GM19438 (cell line): Measurements from ENCODE around the gene TNS3.
A peak's percentile ranks its signal among the peaks of the same experiment; 100 is the strongest.
"Not testable (repeated sequence)": the region's sequence is repeated elsewhere in the genome, so short reads cannot be mapped to it uniquely, and the experiment has no call there.

Source experiments
- ATAC-seq: cut with Tn5 transposase; IDR thresholded peaks from one replicate; pipeline ENCODE4 v1.9.1; 2021; ENCODE audit warnings: low read depth; ENCODE audit not compliant: unreplicated experiment

TNS3 gene

GRCh38 chr7:47603514-47604255 lies 21.8 kb upstream of the TNS3 start:
- not testable (repeated sequence) for ATAC-seq

GRCh38 chr7:47602272-47603004 lies 20.5 kb upstream of the TNS3 start:
- ATAC-seq, result no peak

- ATAC-seq, result no peak
Measured at GRCh38 chr7:47601881-47602249, 20.0 kb upstream of the TNS3 start.

GRCh38 chr7:47601119-47601880 lies 19.4 kb upstream of the TNS3 start:
- peak; percentile 65 for ATAC-seq

DNA sequence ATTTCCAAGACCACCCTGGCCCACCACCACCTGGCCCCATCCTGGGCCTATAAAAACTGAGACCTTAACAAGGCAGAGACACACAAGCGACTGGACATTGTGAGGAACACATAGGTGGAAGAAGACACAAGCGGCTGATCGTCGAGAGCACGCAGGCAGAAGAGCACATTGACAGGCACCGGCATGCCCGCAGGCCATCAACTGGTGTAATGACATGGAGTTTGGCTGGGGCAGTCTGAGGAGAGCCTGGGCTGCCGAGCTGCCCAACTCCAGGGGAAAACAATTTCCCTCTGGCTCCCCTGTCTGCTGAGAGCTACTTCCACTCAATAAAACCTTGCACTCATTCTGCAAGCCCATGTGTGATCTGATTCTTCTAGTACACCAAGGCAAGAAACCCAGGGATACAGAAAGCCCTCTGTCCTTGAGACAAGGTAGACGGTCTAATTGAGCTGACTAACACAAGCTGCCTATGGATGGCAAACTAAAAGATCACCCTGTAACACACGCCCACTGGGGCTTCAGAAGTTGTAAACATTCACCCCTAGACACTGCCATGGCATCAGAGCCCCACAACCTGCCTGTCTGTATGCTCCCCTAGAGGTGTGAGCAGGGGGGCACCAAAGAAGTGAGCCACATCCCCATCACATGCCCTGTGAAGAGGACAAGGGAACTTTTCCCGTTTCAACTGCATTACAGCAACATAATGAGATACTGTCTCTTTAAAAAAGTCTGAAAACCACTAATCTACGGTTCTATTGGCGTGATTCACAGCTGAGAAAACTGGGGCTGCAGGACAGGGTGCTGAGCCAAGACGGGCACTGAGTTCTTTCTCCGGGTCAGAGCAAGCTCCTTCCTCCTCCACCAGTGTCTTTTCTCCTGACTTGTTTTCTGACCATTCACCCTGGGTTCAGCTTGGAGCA lies 18.5 kb upstream of the TNS3 start:
- ATAC-seq, result peak; percentile 40

DNA sequence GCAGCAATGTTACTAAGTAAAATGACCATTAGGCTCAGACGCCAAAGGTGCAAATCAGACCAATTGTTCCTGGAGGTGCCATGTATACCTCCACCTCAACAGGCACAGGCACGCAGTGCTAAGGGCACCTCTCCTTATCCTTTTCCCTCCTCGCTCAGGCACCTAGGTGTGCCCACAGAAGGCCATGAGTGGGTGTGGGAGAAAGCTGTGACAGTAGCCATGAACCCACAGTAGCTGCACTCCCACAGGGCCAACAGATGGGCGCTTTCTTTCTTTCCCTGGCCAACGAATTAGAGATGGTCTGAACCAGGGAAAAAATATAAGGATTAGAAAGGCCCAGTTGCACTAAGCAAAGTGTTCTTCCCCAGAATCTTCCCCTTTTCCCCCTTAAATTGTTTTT lies 15.5 kb upstream of the TNS3 start:
- no peak for ATAC-seq

- ATAC-seq, result no peak
Measured at GRCh38 chr7:47596502-47597202, 14.7 kb upstream of the TNS3 start.

DNA sequence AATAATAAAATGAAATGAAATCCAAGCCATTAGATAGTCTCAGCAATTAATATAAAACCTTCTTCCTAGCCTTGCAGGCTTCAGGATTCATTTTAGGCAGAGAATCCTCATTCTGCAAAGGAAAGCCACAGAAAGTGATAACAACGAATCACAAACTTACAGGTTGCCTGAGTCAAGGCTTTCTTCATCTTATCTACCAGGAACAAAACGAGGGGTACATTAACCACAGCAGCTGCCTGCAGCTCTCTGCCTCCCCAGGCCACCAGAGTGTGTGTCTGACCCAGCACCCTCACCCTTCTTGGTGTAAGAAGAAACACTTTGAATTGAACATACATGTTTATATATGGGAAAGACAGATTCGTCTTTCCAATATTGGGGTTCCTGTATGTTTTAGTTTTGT lies 12.5 kb upstream of the TNS3 start:
- ATAC-seq, result no peak

DNA sequence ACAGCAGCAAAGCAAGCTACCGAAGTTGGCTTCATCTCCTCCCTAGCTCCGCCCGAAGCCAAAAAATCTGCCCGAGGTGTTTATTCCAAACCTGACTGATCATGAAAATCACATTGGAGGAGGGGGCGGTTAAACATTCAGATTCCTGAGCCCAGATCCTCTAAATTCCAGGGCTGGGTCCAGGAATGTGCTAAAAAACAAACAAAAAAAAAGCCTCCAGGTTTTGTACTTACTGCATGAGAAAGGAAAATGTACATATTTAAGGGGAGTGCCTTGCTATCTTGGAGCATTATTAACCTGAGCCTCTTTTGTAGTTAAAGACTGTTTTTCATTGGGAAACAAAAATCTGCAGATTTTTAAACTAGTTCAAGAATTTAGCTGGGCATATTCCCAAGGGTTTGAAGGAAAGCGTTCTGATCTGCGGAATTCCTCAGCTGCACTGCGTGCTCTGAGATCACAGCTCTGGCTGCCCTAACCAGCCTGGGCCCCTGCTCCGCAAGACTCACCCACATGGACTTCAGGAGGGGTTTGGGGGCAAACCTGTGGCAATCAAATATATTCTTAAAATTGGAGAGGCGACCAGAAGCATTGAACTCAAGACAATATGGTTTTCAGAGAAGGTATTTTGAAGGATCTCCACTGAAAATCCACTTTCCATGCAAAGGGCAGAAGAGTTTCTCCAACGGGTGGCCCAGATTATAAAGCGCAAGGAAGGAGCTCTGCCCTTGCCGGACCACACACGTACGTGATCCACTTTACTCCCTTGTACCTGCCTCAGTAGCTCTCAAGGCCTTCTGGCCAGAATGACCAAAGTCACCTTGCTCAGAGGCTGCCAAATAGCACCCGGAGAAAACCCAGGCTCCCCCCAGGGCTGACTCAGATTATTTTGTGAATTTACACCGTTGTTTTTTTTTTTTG lies 10.0 kb upstream of the TNS3 start:
- no peak for ATAC-seq

DNA sequence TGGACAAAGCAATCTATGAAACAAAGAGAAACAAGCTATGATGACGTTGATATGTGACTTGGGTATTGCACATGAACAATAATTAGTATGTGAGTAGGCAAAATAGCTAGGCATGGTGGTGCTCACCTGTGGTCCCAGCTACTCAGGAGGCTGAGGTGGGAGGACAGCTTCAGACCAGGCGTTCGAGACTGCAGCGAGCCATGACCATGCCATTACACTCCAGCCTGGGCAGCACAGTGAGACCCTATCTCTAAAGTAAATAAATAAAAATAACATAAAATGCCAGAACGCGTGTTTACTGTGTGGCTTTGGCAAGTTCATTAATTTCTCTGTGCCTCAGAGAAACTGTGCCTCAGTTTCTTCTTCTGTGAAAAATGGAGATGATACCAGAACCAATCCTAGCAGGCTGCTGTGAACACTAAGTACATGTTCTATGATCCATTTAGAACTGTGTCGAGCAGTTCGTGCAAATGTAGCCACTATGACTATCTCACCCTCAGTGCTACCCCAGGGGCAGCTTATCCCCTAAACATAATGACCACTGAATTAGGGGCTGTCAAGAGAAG lies 9.3 kb upstream of the TNS3 start:
- ATAC-seq, result no peak

DNA sequence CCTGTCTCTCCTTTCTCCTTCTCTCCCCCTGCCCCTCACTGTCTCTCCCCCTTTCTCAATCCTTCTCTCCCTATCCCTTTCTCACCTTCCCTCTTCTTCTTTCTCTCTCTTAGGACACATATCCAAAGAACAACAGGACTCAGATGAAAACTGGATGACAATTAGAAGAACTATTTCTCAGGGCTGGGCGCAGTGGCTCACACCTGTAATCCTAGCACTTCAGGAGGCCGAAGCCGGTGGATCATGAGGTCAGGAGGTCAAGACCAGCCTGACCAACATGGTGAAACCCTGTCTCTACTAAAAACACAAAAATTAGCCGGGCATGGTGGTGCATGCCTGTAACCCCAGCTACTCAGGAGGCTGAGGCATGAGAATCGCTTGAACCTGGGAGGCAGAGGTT lies 8.3 kb upstream of the TNS3 start:
- not testable (repeated sequence) for ATAC-seq

DNA sequence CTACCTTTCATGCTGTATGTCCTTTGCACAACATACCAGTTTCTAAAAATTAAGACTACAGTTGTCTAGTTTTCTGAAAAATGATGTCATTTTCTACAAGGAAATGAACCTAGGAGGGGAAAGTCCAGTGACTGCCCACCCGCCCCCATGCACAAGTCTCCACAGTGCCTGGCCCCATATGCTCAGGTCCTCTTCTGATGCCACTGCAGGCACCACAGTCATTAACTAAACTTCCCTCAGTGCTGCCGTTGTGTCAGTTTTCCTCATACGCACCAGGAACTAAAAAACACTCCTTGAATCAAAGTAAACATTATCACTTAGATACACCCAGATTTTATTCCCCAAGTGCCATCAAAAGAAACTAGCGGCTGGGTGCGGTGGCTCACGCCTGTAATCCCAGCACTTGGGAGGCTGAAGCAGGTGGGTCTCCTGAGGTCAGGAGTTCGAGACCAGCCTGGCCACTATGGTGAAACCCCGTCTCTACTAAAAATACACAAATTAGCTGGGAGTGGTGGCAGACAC lies 6.9 kb upstream of the TNS3 start:
- ATAC-seq, result no peak

DNA sequence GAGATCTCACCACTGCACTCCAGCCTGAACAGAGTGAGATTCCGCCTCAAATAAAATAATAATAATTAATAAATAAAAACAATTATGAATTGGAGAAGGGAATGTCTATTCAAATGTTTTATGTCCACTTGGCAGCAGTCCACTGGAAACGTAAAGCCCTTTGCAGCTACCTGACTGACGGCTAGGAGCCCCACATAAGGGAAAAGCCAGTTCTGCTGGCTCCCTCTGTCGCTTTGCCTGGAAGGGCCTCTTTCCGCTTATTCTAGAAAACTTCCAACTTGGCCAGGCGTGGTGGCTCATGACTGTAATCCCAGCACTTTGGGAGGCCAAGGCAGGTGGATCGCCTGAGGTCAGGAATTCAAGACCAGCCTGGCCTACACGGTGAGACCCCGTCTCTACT lies 6.1 kb upstream of the TNS3 start:
- no peak for ATAC-seq

- no peak for ATAC-seq
Measured at GRCh38 chr7:47587351-47587750, 5.4 kb upstream of the TNS3 start.

GRCh38 chr7:47586925-47587324 lies 5.0 kb upstream of the TNS3 start:
- ATAC-seq, result no peak

DNA sequence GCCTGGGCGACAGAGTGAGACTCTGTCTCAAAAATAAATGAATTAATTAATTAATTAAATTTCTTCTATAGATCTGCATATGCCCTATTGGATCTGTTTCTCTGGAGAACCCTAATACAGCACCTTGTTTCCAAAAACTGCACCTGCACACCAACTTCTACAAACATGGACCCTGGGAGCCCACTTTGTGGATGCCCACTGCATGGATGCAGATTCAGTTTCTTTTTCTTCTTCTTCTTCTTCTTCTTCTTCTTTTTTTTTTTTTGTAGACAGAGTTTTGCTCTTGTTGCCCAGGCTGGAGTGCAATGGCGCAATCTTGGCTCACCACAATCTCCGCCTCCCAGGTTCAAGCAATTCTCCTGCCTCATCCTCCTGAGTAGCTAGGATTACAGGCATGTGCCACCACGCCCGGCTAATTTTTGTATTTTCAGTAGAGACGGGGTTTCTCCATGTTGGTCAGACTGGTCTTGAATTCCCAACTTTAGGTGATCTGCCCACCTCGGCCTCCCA lies 4.3 kb upstream of the TNS3 start:
- not testable (repeated sequence) for ATAC-seq

GRCh38 chr7:47584536-47584895 lies 2.6 kb upstream of the TNS3 start:
- ATAC-seq, result no peak
